Measurements from ENCODE around the gene PTGS1.
"Not testable (repeated sequence)": the region's sequence is repeated elsewhere in the genome, so short reads cannot be mapped to it uniquely, and the experiment has no call there.

PTGS1 gene

DNA sequence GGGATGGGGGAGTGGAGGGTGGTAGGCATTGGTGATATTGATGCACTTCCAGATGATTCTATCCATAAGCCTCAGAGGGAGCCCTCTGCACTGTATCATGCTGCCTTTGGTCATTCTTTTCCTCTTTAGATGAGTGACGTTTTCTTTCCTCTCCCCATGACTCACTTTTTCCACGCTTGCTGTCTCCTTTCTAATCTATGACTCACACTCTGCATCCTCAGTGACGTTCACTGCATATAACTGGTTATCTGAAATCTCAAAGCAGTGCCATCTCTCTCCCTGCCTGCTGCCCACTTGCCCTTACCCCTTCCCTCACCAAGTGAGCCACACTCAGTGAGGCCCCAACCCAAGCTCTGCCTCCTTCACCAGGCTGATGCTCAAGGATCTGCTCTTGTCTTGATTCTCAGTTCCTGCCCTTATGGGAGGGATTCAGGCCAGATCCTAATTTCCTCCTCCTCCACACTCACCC is 31.6 kb downstream of the PTGS1 start:
- Histone ChIP-seq H3K36me3 (ENCODE audit: control insufficient read depth, insufficient read depth, low read length) (no peaks in the 10 kb centered on the region), H3K9ac (ENCODE audit: low read length) (no peak overlapping the region), H3K27me3 (ENCODE audit: control insufficient read depth, insufficient read depth, low read length) (peaks cover 9% of the 10 kb centered on the region; the same call in 1 of the 2 replicates), H3K27ac (ENCODE audit: low read depth, low read length) (no peak overlapping the region), H3K4me3 (ENCODE audit: low read depth, low read length) (no peak overlapping the region), H3K9me3 (ENCODE audit: control insufficient read depth, insufficient read depth, low read depth, low read length) (peaks cover 6% of the 10 kb centered on the region; the same call in 1 of the 2 replicates), H3K4me1 (ENCODE audit: control insufficient read depth, insufficient read depth, low read length) (no peaks in the 10 kb centered on the region)

DNA sequence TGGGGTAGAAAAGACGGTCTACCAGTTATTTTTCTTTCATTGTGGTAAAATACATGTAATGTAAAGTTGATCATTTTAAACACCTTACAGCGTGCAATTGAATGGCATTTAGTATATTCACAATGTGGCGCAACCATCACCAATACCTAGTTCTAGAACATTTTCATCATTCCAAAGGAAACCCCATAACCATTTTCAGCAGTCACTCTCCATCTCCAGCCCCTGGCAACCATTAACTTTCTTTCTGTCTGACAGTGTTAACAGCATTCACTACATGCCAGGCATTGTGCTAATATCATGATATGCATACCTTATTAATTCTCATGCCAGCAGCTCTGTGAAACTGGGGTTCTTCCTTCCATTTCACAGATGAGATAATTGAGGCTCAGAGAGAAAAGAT is 32.0 kb downstream of the PTGS1 start:
- Histone ChIP-seq H3K9me3 (ENCODE audit: control insufficient read depth, insufficient read depth, low read depth, low read length) (peaks cover 6% of the 10 kb centered on the region; the same call in 1 of the 2 replicates), H3K36me3 (ENCODE audit: control insufficient read depth, insufficient read depth, low read length) (no peaks in the 10 kb centered on the region), H3K27me3 (ENCODE audit: control insufficient read depth, insufficient read depth, low read length) (peaks cover 9% of the 10 kb centered on the region; the same call in 1 of the 2 replicates), H3K9ac (ENCODE audit: low read length) (no peak overlapping the region), H3K4me3 (ENCODE audit: low read depth, low read length) (no peak overlapping the region), H3K4me1 (ENCODE audit: control insufficient read depth, insufficient read depth, low read length) (no peaks in the 10 kb centered on the region), H3K27ac (ENCODE audit: low read depth, low read length) (no peak overlapping the region)

DNA sequence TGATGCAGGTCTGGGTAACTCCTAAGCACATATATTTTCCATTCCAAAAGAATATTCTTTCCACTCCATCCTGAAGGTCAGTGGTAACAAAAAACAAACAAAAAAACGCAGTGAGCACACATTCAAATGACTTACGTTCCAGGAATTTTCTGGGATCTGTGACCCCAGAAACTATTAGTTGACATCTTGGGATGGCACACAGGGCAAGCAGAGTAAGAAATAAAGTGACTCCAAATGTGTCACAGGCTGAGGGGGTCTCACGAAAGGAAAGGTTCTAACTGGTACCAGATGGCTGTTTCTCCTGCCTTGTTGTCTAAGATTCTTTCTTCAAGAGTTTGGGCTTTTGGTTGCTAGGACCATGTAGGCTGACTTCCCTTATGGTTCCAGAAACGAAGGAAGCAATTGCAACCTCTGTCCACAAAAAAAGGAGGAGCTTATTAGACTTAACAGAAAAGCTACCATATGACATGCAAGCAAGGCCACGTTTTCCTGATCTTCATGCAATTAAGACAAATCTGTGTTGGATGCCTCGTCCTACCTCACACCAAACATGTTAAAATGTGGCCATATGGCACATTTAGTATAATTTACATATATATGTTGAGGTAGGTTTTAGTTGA is 32.7 kb downstream of the PTGS1 start:
- no peak overlapping the region for H3K9ac ChIP-seq (ENCODE audit: low read length)

DNA sequence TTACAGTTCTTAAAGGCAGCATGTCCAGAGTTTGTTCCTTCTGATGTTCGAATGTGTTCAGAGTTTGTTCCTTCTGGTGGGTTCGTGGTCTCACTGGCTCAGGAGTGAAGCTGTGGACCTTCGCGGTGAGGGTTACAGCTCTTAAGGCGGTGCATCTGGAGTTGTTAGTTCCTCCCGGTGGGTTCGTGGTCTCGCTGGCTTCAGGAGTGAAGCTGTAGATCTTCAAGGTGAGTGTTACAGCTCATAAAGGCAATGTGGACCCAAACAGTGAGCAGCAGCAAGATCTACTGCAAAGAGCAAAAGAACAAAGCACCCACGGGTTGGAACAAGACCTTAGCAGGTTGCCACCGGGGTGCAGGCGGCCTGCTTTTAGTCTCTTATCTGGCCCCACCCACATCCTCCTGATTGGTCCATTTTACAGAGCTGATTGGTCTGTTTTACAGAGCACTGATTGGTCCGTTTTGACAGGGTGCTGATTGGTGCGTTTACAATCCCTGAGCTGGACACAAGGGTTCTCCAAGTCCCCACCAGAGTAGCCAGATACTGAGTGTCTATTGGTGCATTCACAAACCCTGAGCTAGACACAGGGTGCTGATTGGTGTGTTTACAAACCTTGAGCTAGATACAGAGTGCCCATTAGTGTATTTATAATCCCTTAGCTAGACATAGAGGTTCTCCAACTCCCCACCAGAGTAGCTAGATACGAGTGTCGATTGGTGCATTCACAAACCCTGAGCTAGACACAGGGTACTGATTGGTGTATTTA is 34.7 kb downstream of the PTGS1 start:
- H3K9ac ChIP-seq (ENCODE audit: low read length); H3K27ac ChIP-seq (ENCODE audit: low read depth, low read length); H3K4me3 ChIP-seq (ENCODE audit: low read depth, low read length); H3K9me3 ChIP-seq (ENCODE audit: control insufficient read depth, insufficient read depth, low read depth, low read length); H3K36me3 ChIP-seq (ENCODE audit: control insufficient read depth, insufficient read depth, low read length); H3K27me3 ChIP-seq (ENCODE audit: control insufficient read depth, insufficient read depth, low read length); H3K4me1 ChIP-seq (ENCODE audit: control insufficient read depth, insufficient read depth, low read length): not testable (repeated sequence)

More for the DNA sequence above, 32.7 kb downstream of the PTGS1 start:
- Histone ChIP-seq H3K4me3 (ENCODE audit: low read depth, low read length) (no peak overlapping the region), H3K9me3 (ENCODE audit: control insufficient read depth, insufficient read depth, low read depth, low read length) (peaks cover 6% of the 10 kb centered on the region; the same call in 1 of the 2 replicates), H3K36me3 (ENCODE audit: control insufficient read depth, insufficient read depth, low read length) (no peaks in the 10 kb centered on the region), H3K4me1 (ENCODE audit: control insufficient read depth, insufficient read depth, low read length) (no peaks in the 10 kb centered on the region), H3K27me3 (ENCODE audit: control insufficient read depth, insufficient read depth, low read length) (peaks cover 9% of the 10 kb centered on the region; the same call in 1 of the 2 replicates), H3K27ac (ENCODE audit: low read depth, low read length) (no peak overlapping the region)

DNA sequence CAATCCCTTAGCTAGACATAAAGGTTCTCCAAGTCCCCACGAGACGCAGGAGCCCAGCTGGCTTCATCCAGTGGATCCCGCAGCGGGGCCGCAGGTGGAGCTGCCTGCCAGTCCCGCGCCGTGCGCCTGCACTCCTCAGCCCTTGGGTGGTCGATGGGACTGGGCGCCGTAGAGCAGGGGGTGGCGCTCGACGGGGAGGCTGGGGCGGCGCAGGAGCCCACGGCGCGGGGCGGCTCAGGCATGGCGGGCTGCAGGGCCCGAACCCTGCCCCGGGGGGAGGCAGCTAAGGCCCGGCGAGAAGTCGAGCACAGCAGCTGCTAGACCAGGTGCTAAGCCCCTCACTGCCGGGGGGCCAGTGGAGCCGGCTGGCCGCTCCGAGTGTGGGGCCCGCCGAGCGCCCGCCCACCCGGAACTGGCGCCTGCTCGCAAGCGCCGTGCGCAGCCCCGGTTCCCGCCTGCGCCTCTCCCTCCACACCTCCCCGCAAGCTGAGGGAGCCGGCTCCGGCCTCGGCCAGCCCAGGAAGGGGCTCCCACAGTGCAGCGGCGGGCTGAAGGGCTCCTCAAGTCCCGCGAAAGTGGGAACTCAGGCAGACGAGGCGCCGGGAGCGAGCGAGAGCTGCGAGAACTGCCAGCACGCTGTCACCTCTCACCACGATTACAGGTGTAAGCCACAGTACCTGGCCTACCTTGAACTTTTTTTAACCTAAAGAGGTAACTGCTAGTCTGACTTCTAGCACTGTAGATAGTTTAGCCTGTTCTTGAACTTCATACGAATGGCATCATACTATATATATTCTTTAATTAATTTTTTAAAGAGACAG is 35.5 kb downstream of the PTGS1 start:
- H3K27me3 ChIP-seq (ENCODE audit: control insufficient read depth, insufficient read depth, low read length): peaks cover 9% of the 10 kb centered on the region; the same call in 1 of the 2 replicates
- H3K9ac ChIP-seq (ENCODE audit: low read length): no peak overlapping the region
- no peaks in the 10 kb centered on the region for H3K4me1 ChIP-seq (ENCODE audit: control insufficient read depth, insufficient read depth, low read length)
- no peaks in the 10 kb centered on the region for H3K36me3 ChIP-seq (ENCODE audit: control insufficient read depth, insufficient read depth, low read length)
- H3K4me3 ChIP-seq (ENCODE audit: low read depth, low read length): peak overlapping the region; percentile 46; the same call in 1 of the 2 replicates
- peaks cover 6% of the 10 kb centered on the region; the same call in 1 of the 2 replicates for H3K9me3 ChIP-seq (ENCODE audit: control insufficient read depth, insufficient read depth, low read depth, low read length)
- H3K27ac ChIP-seq (ENCODE audit: low read depth, low read length): no peak overlapping the region

DNA sequence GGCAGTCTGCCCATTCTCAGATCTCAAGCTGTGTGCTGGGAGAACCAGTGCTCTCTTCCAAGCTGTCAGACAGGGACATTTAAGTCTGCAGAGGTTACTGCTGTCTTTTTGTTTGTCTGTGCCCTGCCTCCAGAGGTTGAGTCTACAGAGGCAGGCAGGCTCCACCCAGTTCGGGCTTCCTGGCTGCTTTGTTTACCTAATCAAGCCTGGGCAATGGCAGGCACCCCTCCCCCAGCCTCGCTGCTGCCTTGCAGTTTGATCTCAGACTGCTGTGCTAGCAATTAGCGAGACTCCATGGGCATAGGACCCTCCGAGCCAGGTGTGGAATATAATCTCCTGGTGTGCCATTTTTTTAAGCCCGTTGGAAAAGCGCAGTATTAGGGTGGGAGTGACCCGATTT is 43.3 kb downstream of the PTGS1 start:
- H3K27ac ChIP-seq (ENCODE audit: low read depth, low read length); H3K36me3 ChIP-seq (ENCODE audit: control insufficient read depth, insufficient read depth, low read length); H3K9ac ChIP-seq (ENCODE audit: low read length); H3K27me3 ChIP-seq (ENCODE audit: control insufficient read depth, insufficient read depth, low read length); H3K4me1 ChIP-seq (ENCODE audit: control insufficient read depth, insufficient read depth, low read length); H3K4me3 ChIP-seq (ENCODE audit: low read depth, low read length): not testable (repeated sequence)
- H3K9me3 ChIP-seq (ENCODE audit: control insufficient read depth, insufficient read depth, low read depth, low read length): peaks cover 20% of the 10 kb centered on the region

DNA sequence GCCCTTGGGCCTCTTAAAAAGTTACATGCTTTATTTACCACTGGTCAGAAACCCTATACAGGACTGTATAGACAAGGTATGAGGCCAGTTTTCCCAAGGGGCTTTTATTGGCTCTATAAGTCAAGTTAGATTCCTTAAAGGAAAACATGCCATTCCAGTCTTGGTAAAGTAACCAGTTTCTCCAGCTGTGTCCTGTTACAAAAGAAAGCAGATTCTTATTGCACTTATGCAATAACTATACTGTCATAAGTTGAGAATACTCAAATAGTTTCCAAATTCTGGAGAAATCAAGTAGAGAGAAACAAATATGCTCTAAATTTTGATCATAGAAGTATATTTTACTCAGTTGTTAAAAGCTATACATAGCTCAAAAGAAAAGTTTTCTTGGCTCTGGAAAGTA is 47.2 kb downstream of the PTGS1 start:
- Histone ChIP-seq H3K9ac (ENCODE audit: low read length) (no peak overlapping the region), H3K27ac (ENCODE audit: low read depth, low read length) (no peak overlapping the region), H3K4me3 (ENCODE audit: low read depth, low read length) (no peak overlapping the region), H3K9me3 (ENCODE audit: control insufficient read depth, insufficient read depth, low read depth, low read length) (peaks cover 46% of the 10 kb centered on the region), H3K36me3 (ENCODE audit: control insufficient read depth, insufficient read depth, low read length) (no peaks in the 10 kb centered on the region), H3K4me1 (ENCODE audit: control insufficient read depth, insufficient read depth, low read length) (no peaks in the 10 kb centered on the region), H3K27me3 (ENCODE audit: control insufficient read depth, insufficient read depth, low read length) (no peaks in the 10 kb centered on the region)

DNA sequence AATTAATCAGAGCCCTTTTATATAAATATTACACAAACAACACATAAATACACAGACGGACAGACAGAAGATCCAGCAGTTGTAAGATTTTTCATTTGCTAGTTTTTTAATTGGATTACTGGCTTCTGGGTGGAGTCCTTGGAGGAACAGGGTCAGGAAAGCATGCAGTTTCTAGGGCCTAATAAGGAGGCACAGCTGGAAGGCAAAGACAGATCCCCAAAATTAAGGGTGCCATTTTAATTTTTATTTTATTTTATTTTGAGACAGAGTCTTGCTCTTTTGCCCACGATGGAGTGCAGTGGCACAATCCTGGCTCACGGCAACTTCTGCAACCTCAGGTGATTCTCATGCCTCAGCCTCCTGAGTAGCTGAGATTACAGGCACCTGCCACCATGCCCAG is 49.5 kb downstream of the PTGS1 start:
- no peak overlapping the region for H3K9ac ChIP-seq (ENCODE audit: low read length)
- H3K27ac ChIP-seq (ENCODE audit: low read depth, low read length): no peak overlapping the region
- H3K9me3 ChIP-seq (ENCODE audit: control insufficient read depth, insufficient read depth, low read depth, low read length): peaks cover 41% of the 10 kb centered on the region
- no peak overlapping the region for H3K4me3 ChIP-seq (ENCODE audit: low read depth, low read length)
- H3K27me3 ChIP-seq (ENCODE audit: control insufficient read depth, insufficient read depth, low read length): no peaks in the 10 kb centered on the region; the same call in 1 of the 2 replicates
- no peaks in the 10 kb centered on the region for H3K36me3 ChIP-seq (ENCODE audit: control insufficient read depth, insufficient read depth, low read length)
- H3K4me1 ChIP-seq (ENCODE audit: control insufficient read depth, insufficient read depth, low read length): no peaks in the 10 kb centered on the region

DNA sequence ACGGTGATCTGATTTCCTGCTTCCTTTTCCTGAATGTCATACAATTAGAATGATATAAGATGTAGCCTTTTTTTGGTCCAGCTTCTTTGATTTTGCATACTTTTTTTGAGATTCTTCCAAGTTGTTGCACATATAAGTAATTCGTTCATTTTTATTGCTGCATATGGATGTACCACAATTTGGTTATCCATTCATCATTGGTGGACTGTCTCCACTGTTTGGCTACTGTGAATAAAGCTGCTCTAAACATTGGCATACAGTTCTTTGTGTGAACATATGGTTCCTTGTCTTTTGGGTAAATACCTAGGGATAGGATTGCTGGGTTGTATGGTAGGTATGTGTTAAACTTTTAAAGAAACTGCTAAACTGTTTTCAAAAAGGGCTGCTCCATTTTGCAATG is 54.3 kb downstream of the PTGS1 start:
- Histone ChIP-seq H3K36me3 (ENCODE audit: control insufficient read depth, insufficient read depth, low read length) (no peaks in the 10 kb centered on the region), H3K27me3 (ENCODE audit: control insufficient read depth, insufficient read depth, low read length) (no peaks in the 10 kb centered on the region; the same call in 1 of the 2 replicates)

DNA sequence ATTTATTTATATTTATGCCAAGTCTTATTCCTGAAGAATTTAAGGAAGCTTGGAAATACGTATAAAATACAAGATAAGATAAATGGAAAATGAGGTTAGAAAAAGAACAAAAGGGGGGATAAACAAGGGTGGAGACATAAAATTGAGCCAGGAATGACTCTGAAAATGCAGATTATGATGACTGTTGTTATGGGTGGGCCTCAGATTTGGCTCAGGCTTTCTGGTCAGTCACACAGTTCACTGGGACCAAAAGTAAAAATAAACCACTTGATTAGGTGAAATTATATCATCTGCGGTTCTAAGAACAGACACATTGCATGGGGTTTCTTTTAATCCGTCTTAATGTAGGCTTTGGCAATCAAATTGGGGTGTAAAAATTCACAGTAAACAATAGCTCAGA is 55.9 kb downstream of the PTGS1 start:
- no peaks in the 10 kb centered on the region for H3K4me1 ChIP-seq (ENCODE audit: control insufficient read depth, insufficient read depth, low read length)
- H3K9me3 ChIP-seq (ENCODE audit: control insufficient read depth, insufficient read depth, low read depth, low read length): peaks cover 5% of the 10 kb centered on the region
- H3K4me3 ChIP-seq (ENCODE audit: low read depth, low read length): no peak overlapping the region
- H3K27ac ChIP-seq (ENCODE audit: low read depth, low read length): no peak overlapping the region
- H3K27me3 ChIP-seq (ENCODE audit: control insufficient read depth, insufficient read depth, low read length): no peaks in the 10 kb centered on the region; the same call in 1 of the 2 replicates
- no peak overlapping the region for H3K9ac ChIP-seq (ENCODE audit: low read length)
- H3K36me3 ChIP-seq (ENCODE audit: control insufficient read depth, insufficient read depth, low read length): no peaks in the 10 kb centered on the region

More for the DNA sequence above, 54.3 kb downstream of the PTGS1 start:
- no peak overlapping the region for H3K9ac ChIP-seq (ENCODE audit: low read length)
- no peak overlapping the region for H3K27ac ChIP-seq (ENCODE audit: low read depth, low read length)
- no peaks in the 10 kb centered on the region for H3K4me1 ChIP-seq (ENCODE audit: control insufficient read depth, insufficient read depth, low read length)
- H3K9me3 ChIP-seq (ENCODE audit: control insufficient read depth, insufficient read depth, low read depth, low read length): peaks cover 19% of the 10 kb centered on the region
- no peak overlapping the region for H3K4me3 ChIP-seq (ENCODE audit: low read depth, low read length)

Measured in HUES6 (cell line).